Activated B cell treated with CpG ODN at 0.5 μM for 24 hours (primary cell): ENCODE results near the gene AKT1S1. TPM values are rescaled to one million over a fixed set of nuclear protein-coding genes. Genes with fewer than 3 reads are reported as not detected.
A peak's percentile ranks its signal among the peaks of the same experiment; 100 is the strongest.

ENCODE experiments used
- ATAC-seq: fragments of 200-7000 bp; cut with Tn5 transposase; one replicate; pipeline ENCODE4 v1.10.0; 2021; ENCODE audit warnings: low read depth, mild to moderate bottlenecking, moderate library complexity
- CTCF ChIA-PET: fragments of 350-600 bp; sonication (Branson Sonifier 250); formaldehyde crosslinking; loops from one replicate; lab custom pipeline; 2021; ENCODE audit warnings: antibody characterized with exemption; lab: Charles Lee
- POLR2A ChIA-PET: fragments of 350-600 bp; sonication (Branson Sonifier 250); formaldehyde crosslinking; loops from one replicate; lab custom pipeline; 2021; ENCODE audit warnings: antibody characterized with exemption; lab: Charles Lee
- DNase-seq: peaks from one replicate; pipeline ENCODE4 v3.0.0; 2022
- H3K27ac Mint-ChIP-seq: one replicate; pipeline ENCODE4 v1.8.0; 2020; ENCODE audit warnings: mixed read lengths
- H3K27me3 Mint-ChIP-seq: one replicate; pipeline ENCODE4 v1.8.0; 2021; ENCODE audit warnings: mixed read lengths
- H3K36me3 Mint-ChIP-seq: one replicate; pipeline ENCODE4 v1.8.0; 2021; ENCODE audit warnings: low read depth, mixed read lengths
- H3K4me1 Mint-ChIP-seq: one replicate; pipeline ENCODE4 v1.8.0; 2021; ENCODE audit warnings: mixed read lengths
- H3K4me3 Mint-ChIP-seq: one replicate; pipeline ENCODE4 v1.8.0; 2020; ENCODE audit warnings: mild to moderate bottlenecking, mixed read lengths
- H3K9me3 Mint-ChIP-seq: one replicate; pipeline ENCODE4 v1.8.0; 2020; ENCODE audit warnings: mixed read lengths
- CTCF ChIP-seq: fragments of 200-600 bp; IDR thresholded peaks from one replicate; pipeline ENCODE4 v1.8.0; 2022; ENCODE audit warnings: antibody characterized with exemption, mild to moderate bottlenecking
- intact Hi-C: fragments of 100-400 bp; cut with micrococcal nuclease; formaldehyde crosslinking; loops from one replicate; pipeline ENCODE4 v1.15.1; 2024
- total RNA-seq: library from RNA; stranded (reverse); gene quantifications from 2 replicates; pipeline ENCODE4 v1.2.3, GENCODE V29; 2022

The AKT1S1 gene
- total RNA-seq, 1 donor from 2014 or later = 28.7 TPM

GRCh38 chr19:49882643-49883042 is 5.5 kb upstream of the AKT1S1 start:
- Mint-ChIP-seq H3K4me1 (peaks cover 16% of the 10 kb centered on the region), H3K36me3 (peaks cover 67% of the 10 kb centered on the region), H3K4me3 (no peak overlapping the region), H3K27me3 (no peaks in the 10 kb centered on the region), H3K9me3 (no peaks in the 10 kb centered on the region), H3K27ac (no peak overlapping the region)
- POLR2A ChIA-PET = interaction anchor here (1.3 to 1.6 kb wide), 2 partner anchors 29 to 47 kb away, joined by 4 to 6 read pairs; no protein-coding TSS in a partner anchor
- no peak for TF ChIP-seq CTCF
- ATAC-seq (no peak), DNase-seq (no peak)
- intact Hi-C loops = no loop called here
- CTCF ChIA-PET = no interaction called here

GRCh38 chr19:49881672-49882394 is 4.7 kb upstream of the AKT1S1 start:
- intact Hi-C loops = no loop called here
- Mint-ChIP-seq H3K36me3 (peaks cover 67% of the 10 kb centered on the region), H3K9me3 (no peaks in the 10 kb centered on the region), H3K27ac (no peak overlapping the region), H3K4me3 (no peak overlapping the region), H3K27me3 (no peaks in the 10 kb centered on the region), H3K4me1 (peaks cover 16% of the 10 kb centered on the region)
- no peak for TF ChIP-seq CTCF
- ATAC-seq (no peak), DNase-seq (no peak)
- CTCF ChIA-PET = no interaction called here
- POLR2A ChIA-PET = interaction anchor here (0.5 to 1.6 kb wide), 5 partner anchors 14 to 1781 kb away, joined by 3 to 6 read pairs (median 5); partner anchors contain the start of gene PNKP

- peaks cover 64% of the 10 kb centered on the region for H3K36me3 Mint-ChIP-seq
- POLR2A ChIA-PET = interaction anchor here (0.5 to 1.6 kb wide), 4 partner anchors 16 to 1780 kb away, joined by 3 to 6 read pairs (median 4); partner anchors contain the start of gene IL4I1
Measured at GRCh38 chr19:49881186-49881585, 4.0 kb upstream of the AKT1S1 start.

GRCh38 chr19:49880162-49880869 is 3.2 kb upstream of the AKT1S1 start:
- no peaks in the 10 kb centered on the region for H3K9me3 Mint-ChIP-seq
- TF ChIP-seq CTCF = no peak
- intact Hi-C loops = no loop called here
- ChIA-PET CTCF (no interaction called here), POLR2A (interaction anchor here (0.7 to 1.1 kb wide), 4 partner anchors 16 to 61 kb away, joined by 3 to 7 read pairs (median 5); partner anchors contain the start of gene IL4I1)
- peaks cover 23% of the 10 kb centered on the region for H3K4me1 Mint-ChIP-seq
- H3K4me3 Mint-ChIP-seq = no peak overlapping the region
- H3K36me3 Mint-ChIP-seq = peaks cover 61% of the 10 kb centered on the region
- H3K27me3 Mint-ChIP-seq = no peaks in the 10 kb centered on the region
- DNase-seq (no peak), ATAC-seq (no peak)
- peak overlapping the region; percentile 18 for H3K27ac Mint-ChIP-seq

More at GRCh38 chr19:49881186-49881585, 4.0 kb upstream of the AKT1S1 start:
- intact Hi-C loops = no loop called here
- Mint-ChIP-seq H3K4me1 (peaks cover 16% of the 10 kb centered on the region), H3K27ac (no peak overlapping the region), H3K27me3 (no peaks in the 10 kb centered on the region), H3K9me3 (no peaks in the 10 kb centered on the region), H3K4me3 (no peak overlapping the region)
- DNase-seq (no peak), ATAC-seq (no peak)
- no peak for TF ChIP-seq CTCF
- CTCF ChIA-PET = no interaction called here
